WTC11 (cell line): Measurements from ENCODE around the gene GRM1.

Experiments used
- ATF3 ChIP-seq: sonication (generic); formaldehyde crosslinking; conservative IDR thresholded peaks from 2 replicates; pipeline ENCODE4 v1.8.1; 2022; ENCODE audit warnings: mild to moderate bottlenecking, missing genetic modification reagents
- CTCF ChIP-seq: fragments of 200-600 bp; IDR thresholded peaks from 2 replicates; pipeline ENCODE4 v1.8.0; 2022; ENCODE audit warnings: antibody characterized with exemption
- E2F5 ChIP-seq: sonication (generic); formaldehyde crosslinking; IDR thresholded peaks from 2 replicates; pipeline ENCODE4 v1.8.1; 2022; ENCODE audit warnings: mild to moderate bottlenecking, moderate library complexity, missing genetic modification reagents
- ERG ChIP-seq: fragments of 250-450 bp; sonication (Bioruptor Pico); IDR thresholded peaks from 2 replicates; pipeline ENCODE4 v1.8.0; 2021; ENCODE audit warnings: mild to moderate bottlenecking
- GABPB1 ChIP-seq: sonication (generic); formaldehyde crosslinking; IDR thresholded peaks from 2 replicates; pipeline ENCODE4 v1.8.1; 2023; ENCODE audit warnings: mild to moderate bottlenecking, missing genetic modification reagents
- ZBTB43 ChIP-seq: sonication (generic); formaldehyde crosslinking; IDR thresholded peaks from 2 replicates; pipeline ENCODE4 v1.8.1; 2023; ENCODE audit warnings: mild to moderate bottlenecking, missing genetic modification reagents
- ZNF263 ChIP-seq: sonication (generic); formaldehyde crosslinking; IDR thresholded peaks from 2 replicates; pipeline ENCODE4 v1.8.1; 2022; ENCODE audit warnings: low read depth, mild to moderate bottlenecking, moderate library complexity, missing genetic modification reagents
- ZNF317 ChIP-seq: sonication (generic); formaldehyde crosslinking; IDR thresholded peaks from 2 replicates; pipeline ENCODE4 v1.8.1; 2023; ENCODE audit warnings: low read depth, mild to moderate bottlenecking, moderate library complexity, missing genetic modification reagents, borderline replicate concordance

GRCh38 chr6:146297815-146298214 is 269.0 kb downstream of the GRM1 start:
- TF ChIP-seq E2F5 (CRISPR knock-in tag): no peak
- no peak for TF ChIP-seq ZBTB43 (CRISPR knock-in tag)
- TF ChIP-seq CTCF: no peak
- TF ChIP-seq ATF3 (CRISPR knock-in tag): no peak
- TF ChIP-seq ERG (CRISPR knock-in tag): no peak
- no peak for TF ChIP-seq ZNF263
- TF ChIP-seq ZNF317 (CRISPR knock-in tag): no peak
- TF ChIP-seq GABPB1 (CRISPR knock-in tag): no peak
